ENCODE data around the gene DAND5. TPM values are rescaled to one million over a fixed set of nuclear protein-coding genes. Genes with fewer than 3 reads are reported as not detected.

The DAND5 gene
- total and polyA plus RNA-seq, 2 of the 13 experiments (the other 11 are each of a cell fraction or from before 2014, with no cell fraction given): 0.04 TPM; not detected in 1

GRCh38 chr19:12996406-12997094 is 27.2 kb downstream of the DAND5 start (continued):
- TF ChIP-seq ZFP91 (CRISPR knock-in tag; IDR thresholded peaks at IDR 0.05; ENCODE audit: borderline replicate concordance) (peak; percentile 77), PCBP2 (optimal IDR thresholded peaks at IDR 0.05; ENCODE audit: low read depth, low read length, poor library complexity, severe bottlenecking) (no peak), ZNF280D (CRISPR knock-in tag; IDR thresholded peaks at IDR 0.05) (no peak), ZNF704 (CRISPR knock-in tag; IDR thresholded peaks at IDR 0.05; ENCODE audit: borderline replicate concordance) (peak; percentile 73; the same call in 1 of the 2 replicates), PRDM10 (CRISPR knock-in tag; IDR thresholded peaks at IDR 0.05; ENCODE audit: low read depth) (no peak), ZNF740 (CRISPR knock-in tag; IDR thresholded peaks at IDR 0.05) (peak; percentile 67; the same call in 1 of the 2 replicates), E2F1 (CRISPR knock-in tag; IDR thresholded peaks at IDR 0.05) (no peak), KLF13 (CRISPR knock-in tag; IDR thresholded peaks at IDR 0.05) (no peak), MLLT10 (CRISPR knock-in tag; IDR thresholded peaks at IDR 0.05) (no peak), ZNF724P (CRISPR knock-in tag; IDR thresholded peaks at IDR 0.05; ENCODE audit: borderline replicate concordance) (no peak), ZBTB37 (CRISPR knock-in tag; IDR thresholded peaks at IDR 0.05) (no peak), ZNF354B (CRISPR knock-in tag; IDR thresholded peaks at IDR 0.05) (no peak), ZFP36L1 (CRISPR knock-in tag; IDR thresholded peaks at IDR 0.05) (no peak)

All from HepG2 (cell line).